A549 (cell line): Measurements from ENCODE around the gene DARS1.

Experiments used
- GATA3 ChIP-seq: IDR thresholded peaks from 2 replicates; pipeline ENCODE4 v1.6.1; 2012; ENCODE audit warnings: borderline replicate concordance
- SREBF2 ChIP-seq: fragments of 450-650 bp; IDR thresholded peaks from 2 replicates; pipeline ENCODE4 v1.6.1; 2014; ENCODE audit warnings: mild to moderate bottlenecking, moderate library complexity

DNA sequence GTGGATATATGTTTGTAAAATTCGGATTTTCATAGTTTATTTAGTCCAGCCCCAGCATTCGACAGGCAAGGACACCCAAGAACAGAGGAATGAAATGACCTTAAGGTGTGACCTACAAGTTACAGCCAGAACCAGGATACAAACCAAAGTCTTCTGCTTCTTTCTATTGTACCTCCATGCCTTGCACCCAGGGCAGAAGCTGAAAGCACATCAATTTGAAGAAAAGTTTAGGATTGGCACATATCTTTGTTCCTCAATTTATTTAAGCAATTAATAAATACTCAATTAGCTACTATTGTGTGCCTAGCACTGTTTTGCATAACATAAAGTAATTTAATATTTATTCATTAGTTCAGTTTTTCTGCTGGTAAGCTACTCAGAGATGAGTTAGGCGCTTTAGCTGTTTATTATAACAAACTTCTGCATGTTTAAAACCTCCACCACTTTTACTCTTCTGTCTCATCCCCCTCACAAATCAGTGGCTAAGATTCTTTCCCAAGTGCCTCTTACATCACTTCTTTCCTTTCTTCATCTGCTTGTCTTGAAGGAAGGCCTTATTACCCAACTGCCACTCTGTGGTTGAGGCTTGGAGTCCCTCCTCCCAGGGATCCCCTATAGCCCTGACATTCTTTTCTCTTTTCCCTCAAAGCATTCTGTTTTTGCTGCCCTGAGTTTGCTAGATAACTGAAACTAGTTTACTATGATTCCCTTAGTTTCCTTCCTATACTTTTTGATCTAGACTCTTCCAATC is 37.1 kb upstream of the DARS1 start:
- TF ChIP-seq SREBF2: no peak
- no peak for TF ChIP-seq GATA3
